T-helper 1 cell treated with Interleukin-12 subunit alpha and Interleukin-12 subunit beta and Interleukin-4 antibody, amounts not matched to agents 30 μg/mL and 1 μg/mL, for 36 hours (primary cell): ENCODE results near the gene KRT33B.
"Not testable (repeated sequence)": the region's sequence is repeated elsewhere in the genome, so short reads cannot be mapped to it uniquely, and the experiment has no call there.

Experiments
- H3K27ac Mint-ChIP-seq: one replicate; pipeline ENCODE4 v1.8.0; 2021; ENCODE audit warnings: mild to moderate bottlenecking, mixed read lengths
- H3K27me3 Mint-ChIP-seq: one replicate; pipeline ENCODE4 v1.8.0; 2021; ENCODE audit warnings: low read depth, mixed read lengths
- H3K36me3 Mint-ChIP-seq: one replicate; pipeline ENCODE4 v1.8.0; 2021; ENCODE audit warnings: low read depth, mixed read lengths
- H3K4me1 Mint-ChIP-seq: one replicate; pipeline ENCODE4 v1.8.0; 2021; ENCODE audit warnings: low read depth, mixed read lengths
- H3K4me3 Mint-ChIP-seq: one replicate; pipeline ENCODE4 v1.8.0; 2021; ENCODE audit warnings: mild to moderate bottlenecking, moderate library complexity, mixed read lengths
- H3K9me3 Mint-ChIP-seq: one replicate; pipeline ENCODE4 v1.8.0; 2021; ENCODE audit warnings: mixed read lengths

KRT33B gene

GRCh38 chr17:41402161-41402560 lies 32.5 kb upstream of the KRT33B start:
- Mint-ChIP-seq H3K36me3 (no peaks in the 10 kb centered on the region), H3K4me3 (no peak overlapping the region), H3K27ac (no peak overlapping the region)

GRCh38 chr17:41396996-41397660 lies 27.5 kb upstream of the KRT33B start, which contains the start of gene KRT31:
Gene KRT31, minus strand, starts transcription at chr17:41397608. Its CDS starts 69 bp downstream, at chr17:41397539.
- H3K4me1 Mint-ChIP-seq: no peaks in the 10 kb centered on the region
- no peak within 1 kb of the TSS for H3K4me3 Mint-ChIP-seq
- no peak within 1 kb of the TSS for H3K27ac Mint-ChIP-seq
- H3K9me3 Mint-ChIP-seq: no peaks in the 10 kb centered on the region
- peaks cover 9% of the 10 kb centered on the region for H3K27me3 Mint-ChIP-seq
- H3K36me3 Mint-ChIP-seq: no peaks in the 10 kb centered on the region

More at GRCh38 chr17:41402161-41402560, 32.5 kb upstream of the KRT33B start:
- Mint-ChIP-seq H3K27me3 (peaks cover 6% of the 10 kb centered on the region), H3K4me1 (peaks cover 22% of the 10 kb centered on the region), H3K9me3 (no peaks in the 10 kb centered on the region)

- no peak overlapping the region for H3K4me3 Mint-ChIP-seq
- no peaks in the 10 kb centered on the region for H3K36me3 Mint-ChIP-seq
- peaks cover 12% of the 10 kb centered on the region for H3K27me3 Mint-ChIP-seq
- no peak overlapping the region for H3K27ac Mint-ChIP-seq
- H3K4me1 Mint-ChIP-seq: no peaks in the 10 kb centered on the region
- H3K9me3 Mint-ChIP-seq: no peaks in the 10 kb centered on the region
These were observed 26.7 kb upstream of the KRT33B start for GRCh38 chr17:41396340-41396739.

GRCh38 chr17:41395611-41396010 lies 26.0 kb upstream of the KRT33B start:
- no peaks in the 10 kb centered on the region for H3K9me3 Mint-ChIP-seq
- no peak overlapping the region for H3K4me3 Mint-ChIP-seq
- no peaks in the 10 kb centered on the region for H3K4me1 Mint-ChIP-seq
- H3K36me3 Mint-ChIP-seq: no peaks in the 10 kb centered on the region
- peaks cover 12% of the 10 kb centered on the region for H3K27me3 Mint-ChIP-seq
- H3K27ac Mint-ChIP-seq: no peak overlapping the region

GRCh38 chr17:41395044-41395443 lies 25.4 kb upstream of the KRT33B start:
- not testable (repeated sequence) for H3K27ac Mint-ChIP-seq, H3K4me3 Mint-ChIP-seq

GRCh38 chr17:41394254-41394996 lies 24.8 kb upstream of the KRT33B start:
- Mint-ChIP-seq H3K4me1 (no peaks in the 10 kb centered on the region), H3K36me3 (no peaks in the 10 kb centered on the region), H3K4me3 (no peak overlapping the region), H3K27ac (no peak overlapping the region), H3K9me3 (no peaks in the 10 kb centered on the region), H3K27me3 (peaks cover 12% of the 10 kb centered on the region)

More at GRCh38 chr17:41395044-41395443, 25.4 kb upstream of the KRT33B start:
- not testable (repeated sequence) for H3K36me3 Mint-ChIP-seq, H3K4me1 Mint-ChIP-seq, H3K9me3 Mint-ChIP-seq
- H3K27me3 Mint-ChIP-seq: peaks cover 12% of the 10 kb centered on the region

- Mint-ChIP-seq H3K9me3 (peaks cover 4% of the 10 kb centered on the region), H3K4me1 (no peaks in the 10 kb centered on the region), H3K27me3 (peaks cover 16% of the 10 kb centered on the region), H3K36me3 (no peaks in the 10 kb centered on the region), H3K27ac (no peak overlapping the region), H3K4me3 (no peak overlapping the region)
These were observed 24.2 kb upstream of the KRT33B start for GRCh38 chr17:41393826-41394225.

- Mint-ChIP-seq H3K4me3 (no peak overlapping the region), H3K36me3 (no peaks in the 10 kb centered on the region), H3K4me1 (no peaks in the 10 kb centered on the region), H3K27ac (no peak overlapping the region), H3K9me3 (peaks cover 5% of the 10 kb centered on the region), H3K27me3 (peaks cover 16% of the 10 kb centered on the region)
These were observed 23.7 kb upstream of the KRT33B start for GRCh38 chr17:41393294-41393693.

- Mint-ChIP-seq H3K27ac (no peak overlapping the region), H3K9me3 (peaks cover 13% of the 10 kb centered on the region), H3K27me3 (peaks cover 10% of the 10 kb centered on the region), H3K4me1 (no peaks in the 10 kb centered on the region), H3K36me3 (no peaks in the 10 kb centered on the region), H3K4me3 (no peak overlapping the region)
These were observed 22.7 kb upstream of the KRT33B start for GRCh38 chr17:41392278-41392677.

- Mint-ChIP-seq H3K9me3 (peaks cover 18% of the 10 kb centered on the region), H3K4me3 (no peak overlapping the region), H3K27ac (no peak overlapping the region), H3K36me3 (no peaks in the 10 kb centered on the region), H3K27me3 (peaks cover 13% of the 10 kb centered on the region), H3K4me1 (no peaks in the 10 kb centered on the region)
These were observed 21.9 kb upstream of the KRT33B start for GRCh38 chr17:41391535-41391934.

- H3K27ac Mint-ChIP-seq: no peak overlapping the region
- no peak overlapping the region for H3K4me3 Mint-ChIP-seq
- no peaks in the 10 kb centered on the region for H3K4me1 Mint-ChIP-seq
- H3K27me3 Mint-ChIP-seq: peaks cover 13% of the 10 kb centered on the region
- H3K9me3 Mint-ChIP-seq: peaks cover 23% of the 10 kb centered on the region
- no peaks in the 10 kb centered on the region for H3K36me3 Mint-ChIP-seq
These were observed 20.9 kb upstream of the KRT33B start for GRCh38 chr17:41390411-41390938.

- no peaks in the 10 kb centered on the region for H3K36me3 Mint-ChIP-seq
- peaks cover 23% of the 10 kb centered on the region for H3K9me3 Mint-ChIP-seq
- no peak overlapping the region for H3K4me3 Mint-ChIP-seq
- no peaks in the 10 kb centered on the region for H3K4me1 Mint-ChIP-seq
- H3K27me3 Mint-ChIP-seq: peaks cover 19% of the 10 kb centered on the region
- no peak overlapping the region for H3K27ac Mint-ChIP-seq
These were observed 18.1 kb upstream of the KRT33B start for GRCh38 chr17:41387670-41388069.

GRCh38 chr17:41386227-41386626 lies 16.6 kb upstream of the KRT33B start:
- Mint-ChIP-seq H3K4me1 (no peaks in the 10 kb centered on the region), H3K9me3 (peaks cover 23% of the 10 kb centered on the region), H3K36me3 (no peaks in the 10 kb centered on the region), H3K27me3 (peaks cover 13% of the 10 kb centered on the region), H3K27ac (no peak overlapping the region), H3K4me3 (no peak overlapping the region)

- Mint-ChIP-seq H3K36me3 (no peaks in the 10 kb centered on the region), H3K27me3 (peaks cover 15% of the 10 kb centered on the region), H3K4me1 (no peaks in the 10 kb centered on the region), H3K27ac (no peak overlapping the region), H3K4me3 (no peak overlapping the region), H3K9me3 (peaks cover 18% of the 10 kb centered on the region)
These were observed 14.1 kb upstream of the KRT33B start for GRCh38 chr17:41383690-41384089.

- Mint-ChIP-seq H3K4me3 (no peak overlapping the region), H3K9me3 (peaks cover 10% of the 10 kb centered on the region), H3K4me1 (no peaks in the 10 kb centered on the region), H3K36me3 (no peaks in the 10 kb centered on the region), H3K27ac (no peak overlapping the region), H3K27me3 (peaks cover 15% of the 10 kb centered on the region)
These were observed 12.8 kb upstream of the KRT33B start for GRCh38 chr17:41382394-41382793.
